ENCODE results near the gene STRADA. TPM values are rescaled to one million over a fixed set of nuclear protein-coding genes. Genes with fewer than 3 reads are reported as not detected.

STRADA gene
- polyA plus RNA-seq, 3 donors: 12.5 to 51.9 (median 19.8) TPM

DNA sequence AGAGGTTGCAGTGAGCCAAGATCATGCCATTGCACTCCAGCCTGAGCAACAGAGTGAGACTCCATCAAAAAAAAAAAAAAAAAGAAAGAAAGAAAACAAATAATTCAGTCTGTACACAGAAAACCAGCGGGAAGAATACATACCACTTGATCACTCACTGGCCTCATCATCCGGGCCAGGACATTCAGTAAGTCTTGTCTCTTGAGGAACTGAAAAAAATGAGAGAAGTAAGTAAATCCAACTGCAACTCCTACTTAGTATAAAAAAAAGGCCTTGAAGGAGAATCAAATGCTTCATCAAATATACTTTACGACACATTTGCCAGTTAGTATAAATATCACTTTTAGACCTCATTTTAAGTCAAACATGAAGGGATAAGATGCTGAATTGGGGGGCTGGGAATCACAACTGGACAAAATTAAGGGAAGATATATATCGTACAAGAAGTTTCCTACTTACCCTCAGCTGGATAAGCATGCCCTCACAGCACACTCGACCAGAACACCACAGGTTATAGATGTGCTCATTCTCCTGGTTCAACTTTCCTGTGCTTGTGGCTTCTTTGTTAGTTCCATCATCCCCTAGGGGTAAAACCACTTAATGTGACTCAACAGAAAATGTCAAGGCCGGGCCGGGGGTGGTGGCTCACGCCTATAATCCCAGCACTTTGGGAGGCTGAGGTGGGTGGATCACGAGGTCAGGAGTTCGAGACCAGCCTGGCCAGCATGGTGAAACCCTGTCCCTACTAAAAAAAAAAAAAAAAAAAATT, 19.4 kb upstream of the STRADA start:
- Mint-ChIP-seq H3K36me3 (peaks cover 52 to 68% of the 10 kb centered on the region in 2 donors), H3K27me3 (ENCODE audit: low read depth in 3 of 3) (no peaks in the 10 kb centered on the region), H3K27ac (peak overlapping the region; percentile 41 to 86 (median 81)), H3K4me3 (no peak overlapping the region), H3K9me3 (no peaks in the 10 kb centered on the region), H3K4me1 (peaks cover 37% of the 10 kb centered on the region)
- H3K4me1 ChIP-seq (ENCODE audit: control insufficient read depth in 1 of 2, insufficient read depth in 2 of 2, low read length in 2 of 2): peaks cover 38 to 40% of the 10 kb centered on the region in 2 donors
- no CpG with 5 or more reads among the region's 10 CpGs for WGBS (ENCODE audit: insufficient coverage)
- H3K27me3 ChIP-seq (ENCODE audit: control insufficient read depth in 2 of 2, insufficient read depth in 2 of 2, low read length in 2 of 2): no peaks in the 10 kb centered on the region
- peak overlapping the region in 1 of 3 experiments; percentile 32 for H3K4me3 ChIP-seq (replicated peaks in 1 of 3; ENCODE audit: low read depth in 2 of 3, low read length in 3 of 3)
- H3K4me2 ChIP-seq (replicated peaks; ENCODE audit: extremely low read depth, low read length, poor library complexity, severe bottlenecking): peak overlapping the region; percentile 27
- peaks cover 12% of the 10 kb centered on the region for H4K20me1 ChIP-seq (ENCODE audit: insufficient read depth, low read length)
- H3K36me3 ChIP-seq (replicated peaks in 1 of 2; ENCODE audit: control insufficient read depth in 1 of 2, insufficient read depth in 2 of 2, low read length in 2 of 2): peaks cover 48 to 72% of the 10 kb centered on the region in 2 donors
- intact Hi-C loops (cut with micrococcal nuclease): no loop called here
- TF ChIP-seq, protein P1, sequence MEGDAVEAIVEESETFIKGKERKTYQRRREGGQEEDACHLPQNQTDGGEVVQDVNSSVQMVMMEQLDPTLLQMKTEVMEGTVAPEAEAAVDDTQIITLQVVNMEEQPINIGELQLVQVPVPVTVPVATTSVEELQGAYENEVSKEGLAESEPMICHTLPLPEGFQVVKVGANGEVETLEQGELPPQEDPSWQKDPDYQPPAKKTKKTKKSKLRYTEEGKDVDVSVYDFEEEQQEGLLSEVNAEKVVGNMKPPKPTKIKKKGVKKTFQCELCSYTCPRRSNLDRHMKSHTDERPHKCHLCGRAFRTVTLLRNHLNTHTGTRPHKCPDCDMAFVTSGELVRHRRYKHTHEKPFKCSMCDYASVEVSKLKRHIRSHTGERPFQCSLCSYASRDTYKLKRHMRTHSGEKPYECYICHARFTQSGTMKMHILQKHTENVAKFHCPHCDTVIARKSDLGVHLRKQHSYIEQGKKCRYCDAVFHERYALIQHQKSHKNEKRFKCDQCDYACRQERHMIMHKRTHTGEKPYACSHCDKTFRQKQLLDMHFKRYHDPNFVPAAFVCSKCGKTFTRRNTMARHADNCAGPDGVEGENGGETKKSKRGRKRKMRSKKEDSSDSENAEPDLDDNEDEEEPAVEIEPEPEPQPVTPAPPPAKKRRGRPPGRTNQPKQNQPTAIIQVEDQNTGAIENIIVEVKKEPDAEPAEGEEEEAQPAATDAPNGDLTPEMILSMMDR (IDR thresholded peaks at IDR 0.05): no peak
- H3K9me3 ChIP-seq (replicated peaks in 1 of 2; ENCODE audit: control insufficient read depth in 1 of 2, insufficient read depth in 1 of 2, low read length in 2 of 2): no peaks in the 10 kb centered on the region
- peak overlapping the region; percentile 20 to 49 for H3K27ac ChIP-seq (ENCODE audit: low read depth in 1 of 2, low read length in 2 of 2)
- peak in 1 of 3 donors; percentile 11 for DNase-seq
- H3K79me2 ChIP-seq (ENCODE audit: insufficient read depth, low read length): peaks cover 36% of the 10 kb centered on the region
- H2AFZ ChIP-seq (ENCODE audit: insufficient read depth, low read depth, low read length, poor library complexity, severe bottlenecking): no peak overlapping the region
- H3K9ac ChIP-seq (ENCODE audit: insufficient read depth, low read length, poor library complexity, severe bottlenecking): no peak overlapping the region

DNA sequence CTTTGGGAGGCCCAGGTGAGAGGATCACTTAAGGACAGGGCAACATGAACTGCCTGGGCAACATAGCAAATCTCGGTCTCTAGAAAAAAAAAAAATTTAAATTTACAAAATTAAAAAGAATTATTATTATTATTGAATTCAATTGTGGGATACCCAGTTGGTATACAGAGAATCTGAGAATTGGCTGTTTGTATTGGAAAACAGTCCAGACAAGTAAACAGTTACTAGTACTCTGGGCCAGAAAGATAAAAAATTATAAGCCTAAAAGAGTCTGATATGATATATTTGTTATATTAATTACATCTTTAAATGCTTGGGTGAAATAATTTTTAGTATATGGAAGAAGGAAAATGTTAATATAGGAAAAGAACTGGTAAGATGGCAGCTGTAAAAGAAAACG, 16.8 kb upstream of the STRADA start:
- Mint-ChIP-seq H3K36me3 (peaks cover 48 to 68% of the 10 kb centered on the region in 2 donors), H3K27me3 (ENCODE audit: low read depth in 3 of 3) (no peaks in the 10 kb centered on the region), H3K4me1 (peaks cover 43% of the 10 kb centered on the region), H3K9me3 (no peaks in the 10 kb centered on the region), H3K4me3 (no peak overlapping the region), H3K27ac (peak overlapping the region in 1 of 7 donors; percentile 79)
- Histone ChIP-seq H2AFZ (ENCODE audit: insufficient read depth, low read depth, low read length, poor library complexity, severe bottlenecking) (no peak overlapping the region), H3K27ac (ENCODE audit: low read depth in 1 of 2, low read length in 2 of 2) (peak overlapping the region in 1 of 2 donors; percentile 55), H3K36me3 (replicated peaks in 1 of 2; ENCODE audit: control insufficient read depth in 1 of 2, insufficient read depth in 2 of 2, low read length in 2 of 2) (peaks cover 47 to 70% of the 10 kb centered on the region in 2 donors), H3K27me3 (ENCODE audit: control insufficient read depth in 2 of 2, insufficient read depth in 2 of 2, low read length in 2 of 2) (no peaks in the 10 kb centered on the region), H3K9ac (ENCODE audit: insufficient read depth, low read length, poor library complexity, severe bottlenecking) (no peak overlapping the region), H3K4me1 (ENCODE audit: control insufficient read depth in 1 of 2, insufficient read depth in 2 of 2, low read length in 2 of 2) (peaks cover 47% of the 10 kb centered on the region in 2 donors), H3K79me2 (ENCODE audit: insufficient read depth, low read length) (peaks cover 15% of the 10 kb centered on the region), H3K4me3 (replicated peaks in 1 of 3; ENCODE audit: low read depth in 2 of 3, low read length in 3 of 3) (no peak overlapping the region), H3K9me3 (replicated peaks in 1 of 2; ENCODE audit: control insufficient read depth in 1 of 2, insufficient read depth in 1 of 2, low read length in 2 of 2) (no peaks in the 10 kb centered on the region), H4K20me1 (ENCODE audit: insufficient read depth, low read length) (peaks cover 8% of the 10 kb centered on the region), H3K4me2 (replicated peaks; ENCODE audit: extremely low read depth, low read length, poor library complexity, severe bottlenecking) (no peak overlapping the region)
- TF ChIP-seq, protein P1 (IDR thresholded peaks at IDR 0.05): no peak
- intact Hi-C loops (cut with micrococcal nuclease): no loop called here
- no peak for DNase-seq
- WGBS (ENCODE audit: insufficient coverage): no CpG with 5 or more reads among the region's 2 CpGs
